ENCODE measurements around the gene KRTAP20-4.

KRTAP20-4 gene

GRCh38 chr21:30620522-30620921 is at the start of gene KRTAP20-4:
KRTAP20-4 (plus strand) TSS chr21:30620627.
- no peak for FAIRE-seq

- no peak for FAIRE-seq
Observed at GRCh38 chr21:30577766-30578165, 42.7 kb upstream of the KRTAP20-4 start.

- FAIRE-seq = no peak
Observed at GRCh38 chr21:30579346-30579745, 41.1 kb upstream of the KRTAP20-4 start.

- FAIRE-seq = no peak
Observed at GRCh38 chr21:30580132-30580531, 40.3 kb upstream of the KRTAP20-4 start.

GRCh38 chr21:30582870-30583269 is 37.6 kb upstream of the KRTAP20-4 start:
- no peak for FAIRE-seq

GRCh38 chr21:30590297-30590696 is 30.1 kb upstream of the KRTAP20-4 start, which contains the start of gene KRTAP22-2:
KRTAP22-2 (minus strand) TSS chr21:30590397.
- no peak for FAIRE-seq

- FAIRE-seq = no peak
Observed at GRCh38 chr21:30592140-30592539, 28.3 kb upstream of the KRTAP20-4 start, which contains the start of gene KRTAP6-3. KRTAP6-3 (plus strand) TSS chr21:30592440; CDS start chr21:30592446, 6 bp downstream.

GRCh38 chr21:30598802-30599201 is 21.6 kb upstream of the KRTAP20-4 start, which contains the start of gene KRTAP6-2:
KRTAP6-2 (minus strand) TSS chr21:30598902; CDS start chr21:30598874, 28 bp downstream.
- FAIRE-seq = no peak

- FAIRE-seq = no peak
Observed at GRCh38 chr21:30600787-30601186, 19.6 kb upstream of the KRTAP20-4 start, which contains the start of gene KRTAP22-1. KRTAP22-1 (plus strand) TSS chr21:30601087.

GRCh38 chr21:30605968-30606367 is 14.5 kb upstream of the KRTAP20-4 start:
- FAIRE-seq = no peak

- no peak for FAIRE-seq
Observed at GRCh38 chr21:30612132-30612531, 8.3 kb upstream of the KRTAP20-4 start.

GRCh38 chr21:30613836-30614235 is 6.6 kb upstream of the KRTAP20-4 start, which contains the start of gene KRTAP6-1:
KRTAP6-1 (minus strand) TSS chr21:30613930; CDS start chr21:30613904, 26 bp downstream.
- FAIRE-seq = no peak

- FAIRE-seq = no peak
Observed at GRCh38 chr21:30615199-30615598, 5.2 kb upstream of the KRTAP20-4 start.

- no peak for FAIRE-seq
Observed at GRCh38 chr21:30616125-30616524, 4.3 kb upstream of the KRTAP20-4 start, which contains the start of gene KRTAP20-1. KRTAP20-1 (plus strand) TSS chr21:30616425; CDS start chr21:30616455, 30 bp downstream.

- FAIRE-seq = no peak
Observed at GRCh38 chr21:30620080-30620479, 347 bp upstream of the KRTAP20-4 start.

- no peak for FAIRE-seq
Observed at GRCh38 chr21:30623362-30623761, 2.9 kb downstream of the KRTAP20-4 start.

GRCh38 chr21:30625449-30626165 is 5.2 kb downstream of the KRTAP20-4 start:
- no peak for FAIRE-seq

GRCh38 chr21:30628109-30628508 is 7.7 kb downstream of the KRTAP20-4 start:
- FAIRE-seq = no peak

GRCh38 chr21:30629200-30629599 is 8.8 kb downstream of the KRTAP20-4 start:
- no peak for FAIRE-seq

- FAIRE-seq = no peak
Observed at GRCh38 chr21:30634906-30635305, 14.5 kb downstream of the KRTAP20-4 start, which contains the start of gene KRTAP20-2. KRTAP20-2 (plus strand) TSS chr21:30635206; CDS start chr21:30635264, 58 bp downstream.

- no peak for FAIRE-seq
Observed at GRCh38 chr21:30638686-30639085, 18.3 kb downstream of the KRTAP20-4 start.

GRCh38 chr21:30642564-30642963 is 22.1 kb downstream of the KRTAP20-4 start, which contains the start of gene KRTAP20-3:
KRTAP20-3 (plus strand) TSS chr21:30642864.
- FAIRE-seq = no peak

- FAIRE-seq = no peak
Observed at GRCh38 chr21:30646904-30647414, 26.5 kb downstream of the KRTAP20-4 start.

GRCh38 chr21:30652891-30653290 is 32.5 kb downstream of the KRTAP20-4 start:
- FAIRE-seq = no peak

Data from endometrium (tissue), 2 donors.